Measurements from ENCODE around the gene CPNE9.

GRCh38 chr3:9710174-9710739, 6.6 kb downstream of the CPNE9 start:
- TF ChIP-seq CTCF (IDR thresholded peaks at IDR 0.05; ENCODE audit: low read depth, low read length) (no peak), EZH2phosphoT487 (IDR thresholded peaks at IDR 0.05; ENCODE audit: low read depth) (no peak)

Measured in OCI-LY3 (cell line).